H1 (cell line): Measurements from ENCODE around the gene MTERF1. TPM values are rescaled to one million over a fixed set of nuclear protein-coding genes. Genes with fewer than 3 reads are reported as not detected.

ENCODE experiments used
- CTCF ChIA-PET: fragments of 300-600 bp; sonication (Branson Sonifier 250); formaldehyde crosslinking; loops from one replicate; lab custom pipeline; 2021; ENCODE audit not compliant: partially characterized antibody; lab: Charles Lee
- POLR2A ChIA-PET: fragments of 300-600 bp; sonication (Branson Sonifier 250); formaldehyde crosslinking; loops from one replicate; lab custom pipeline; 2021; ENCODE audit warnings: inconsistent platforms; ENCODE audit not compliant: partially characterized antibody; lab: Charles Lee
- DNase-seq, 2 experiments: peaks; one replicate each; pipeline versions ENCODE4 v3.0.0 to v3.0.0-alpha.2; 2010 to 2022; ENCODE audit warnings: low spot score in 2 of 2, low read depth in 1 of 2, mixed read lengths in 1 of 2
- FAIRE-seq: peaks from 2 replicates; lab custom pipeline; 2011; peaks lifted over from hg19 to GRCh38; lab: Jason Lieb, UNC
- H2AFZ ChIP-seq: 2 replicates; pipeline ENCODE4 v1.8.1; 2012; ENCODE audit warnings: low read length, inconsistent platforms
- H2AK5ac ChIP-seq: 2 replicates; pipeline ENCODE4 v1.6.1; 2013; ENCODE audit warnings: low read depth, low read length
- H2BK120ac ChIP-seq: replicated peaks from 2 replicates; pipeline ENCODE3; 2013; ENCODE audit warnings: low read depth, low read length, inconsistent platforms
- H2BK12ac ChIP-seq: 2 replicates; pipeline ENCODE4 v1.6.1; 2013; ENCODE audit warnings: low read depth, low read length
- H2BK15ac ChIP-seq: 2 replicates; pipeline ENCODE4 v1.6.1; 2013; ENCODE audit warnings: low read length
- H2BK20ac ChIP-seq: 2 replicates; pipeline ENCODE4 v1.6.1; 2013; ENCODE audit warnings: low read length
- H2BK5ac ChIP-seq: 2 replicates; pipeline ENCODE4 v1.6.1; 2013; ENCODE audit warnings: low read depth, low read length
- H3K14ac ChIP-seq: 2 replicates; pipeline ENCODE4 v1.6.1; 2013; ENCODE audit warnings: inconsistent platforms; ENCODE audit not compliant: insufficient read length
- H3K18ac ChIP-seq: 2 replicates; pipeline ENCODE4 v1.6.1; 2013; ENCODE audit warnings: low read length; ENCODE audit errors: extremely low read depth
- H3K23ac ChIP-seq: 2 replicates; pipeline ENCODE4 v1.6.1; 2013; ENCODE audit warnings: inconsistent platforms; ENCODE audit not compliant: insufficient read length
- H3K23me2 ChIP-seq: 2 replicates; pipeline ENCODE4 v1.6.1; 2013; ENCODE audit warnings: low read depth, low read length
- H3K27ac ChIP-seq: 2 replicates; pipeline ENCODE4 v1.6.1; 2011; ENCODE audit warnings: low read depth, low read length, inconsistent platforms
- H3K27me3 ChIP-seq, 4 experiments: replicated peaks in 1 of 4; 1 replicate in 1 of 4; 2 replicates in 3 of 4; pipeline versions ENCODE4 v1.6.1 to v1.8.1; 2011 to 2013; ENCODE audit warnings: low read length in 3 of 4, mild to moderate bottlenecking in 3 of 4, inconsistent platforms in 2 of 4, mixed read lengths in 2 of 4, moderate library complexity in 1 of 4; ENCODE audit not compliant: control insufficient read depth in 3 of 4, insufficient read depth in 3 of 4; ENCODE audit errors: extremely low read depth in 1 of 4
- H3K36me3 ChIP-seq, 4 experiments: 2 replicates each; pipeline versions ENCODE4 v1.6.1 to v1.8.1; 2011 to 2013; ENCODE audit warnings: mild to moderate bottlenecking in 4 of 4, low read length in 3 of 4, moderate library complexity in 2 of 4, control low read depth in 1 of 4, inconsistent platforms in 1 of 4; ENCODE audit not compliant: insufficient read depth in 4 of 4, control insufficient read depth in 2 of 4
- H3K4ac ChIP-seq: replicated peaks from 2 replicates; pipeline ENCODE3; 2013; ENCODE audit warnings: low read length, low read depth, mixed read lengths, inconsistent platforms; ENCODE audit not compliant: insufficient read length
- H3K4me1 ChIP-seq, 4 experiments: replicated peaks in 1 of 4; 1 replicate in 1 of 4; 2 replicates in 3 of 4; pipeline versions ENCODE4 v1.6.1 to v1.8.1; 2011 to 2013; ENCODE audit warnings: low read length in 3 of 4, inconsistent platforms in 2 of 4, mixed read lengths in 1 of 4; ENCODE audit not compliant: insufficient read depth in 4 of 4, control insufficient read depth in 3 of 4
- H3K4me2 ChIP-seq, 2 experiments: 2 replicates each; pipeline versions ENCODE4 v1.6.1 to v1.8.1; 2011 to 2013; ENCODE audit warnings: low read depth in 2 of 2, low read length in 2 of 2, control low read depth in 1 of 2, inconsistent platforms in 1 of 2, mild to moderate bottlenecking in 1 of 2; ENCODE audit not compliant: insufficient read depth in 1 of 2
- H3K4me3 ChIP-seq, 4 experiments: fragments of 200-600, 300-600 bp in 1 of 4; sonication (generic), shearing (Covaris generic), sonication (Bioruptor Twin) in 1 of 4; 2 replicates each; pipeline versions ENCODE4 v1.5.1 to v1.8.1; 2011 to 2016; ENCODE audit warnings: low read length in 4 of 4, low read depth in 3 of 4, control low read depth in 2 of 4, inconsistent platforms in 2 of 4, mild to moderate bottlenecking in 2 of 4, mixed read lengths in 1 of 4, moderate library complexity in 1 of 4; ENCODE audit not compliant: insufficient read depth in 2 of 4; ENCODE audit errors: extremely low read depth in 1 of 4
- H3K56ac ChIP-seq: replicated peaks from 2 replicates; pipeline ENCODE3; 2013; ENCODE audit warnings: low read depth, mild to moderate bottlenecking, mixed read lengths, low read length, inconsistent platforms; ENCODE audit not compliant: insufficient read length
- H3K79me1 ChIP-seq: 2 replicates; pipeline ENCODE4 v1.6.1; 2013; ENCODE audit warnings: low read depth, low read length, control low read depth
- H3K79me2 ChIP-seq, 2 experiments: 2 replicates each; pipeline versions ENCODE4 v1.6.1 to v1.8.1; 2012 to 2013; ENCODE audit warnings: low read length in 2 of 2, mild to moderate bottlenecking in 2 of 2, inconsistent platforms in 1 of 2; ENCODE audit not compliant: insufficient read depth in 2 of 2, control insufficient read depth in 1 of 2
- H3K9ac ChIP-seq, 4 experiments: replicated peaks in 1 of 4; 1 replicate in 1 of 4; 2 replicates in 3 of 4; pipeline versions ENCODE4 v1.6.1 to v1.8.1; 2011 to 2013; ENCODE audit warnings: low read depth in 3 of 4, low read length in 3 of 4, control low read depth in 2 of 4, mild to moderate bottlenecking in 2 of 4, moderate library complexity in 2 of 4, inconsistent platforms in 1 of 4; ENCODE audit errors: extremely low read depth in 1 of 4
- H3K9me3 ChIP-seq, 2 experiments: 2 replicates each; pipeline versions ENCODE4 v1.6.1 to v1.8.1; 2012 to 2013; ENCODE audit warnings: mild to moderate bottlenecking in 2 of 2, moderate library complexity in 2 of 2, control low read depth in 1 of 2, inconsistent platforms in 1 of 2, low read depth in 1 of 2, low read length in 1 of 2, mixed read lengths in 1 of 2; ENCODE audit not compliant: insufficient read depth in 2 of 2
- H4K20me1 ChIP-seq, 2 experiments: replicated peaks in 1 of 2; 2 replicates each; pipeline versions ENCODE3 to v1.8.1; 2011 to 2013; ENCODE audit warnings: inconsistent platforms in 2 of 2, low read length in 2 of 2, mild to moderate bottlenecking in 1 of 2; ENCODE audit not compliant: insufficient read depth in 2 of 2, control insufficient read depth in 1 of 2
- H4K5ac ChIP-seq: 2 replicates; pipeline ENCODE4 v1.6.1; 2013; ENCODE audit warnings: low read length, low read depth, mixed read lengths, inconsistent platforms; ENCODE audit not compliant: insufficient read length
- H4K8ac ChIP-seq: 2 replicates; pipeline ENCODE4 v1.8.0; 2013; ENCODE audit warnings: mild to moderate bottlenecking, moderate library complexity, low read length, inconsistent platforms; ENCODE audit not compliant: insufficient read depth; ENCODE audit errors: extremely low read depth
- H4K91ac ChIP-seq: replicated peaks from 2 replicates; pipeline ENCODE3; 2013; ENCODE audit warnings: low read length, mixed read lengths, inconsistent platforms; ENCODE audit not compliant: insufficient read length
- POLR2A ChIP-seq, 2 experiments: IDR thresholded peaks; 1 replicate in 1 of 2; 2 replicates in 1 of 2; pipeline ENCODE4 v1.6.1; 2011; ENCODE audit warnings: low read depth in 2 of 2, low read length in 2 of 2, mild to moderate bottlenecking in 2 of 2; ENCODE audit errors: control extremely low read depth in 1 of 2
- polyA plus RNA-seq, 7 experiments: library from polyadenylated mRNA; depleted of rRNA in 3 of 7; stranded (reverse) in 5 of 7; unstranded in 2 of 7; fragments of >200 nt in 5 of 7; fragments of 200-250 nt in 2 of 7; gene quantifications; 1 replicate in 5 of 7; 2 replicates in 1 of 7; 4 replicates in 1 of 7; pipeline versions ENCODE4 v1.2.1 to v1.2.3, GENCODE V29; 2011 to 2013; ENCODE audit warnings: missing spikeins in 2 of 7, mixed read lengths in 2 of 7
- total RNA-seq: library from RNA; stranded (reverse); fragmentation: NEBNext Ultra II Directional; extraction: Animal tissue kit (Norgen Biotek cat#: 25700); gene quantifications from 2 replicates; pipeline ENCODE4 v1.2.1, GENCODE V29; 2021

The MTERF1 gene
- total and polyA plus RNA-seq, 2 of the 8 experiments (the other 6 are each of a cell fraction or from before 2014, with no cell fraction given), result 4.5 to 12.6 TPM

GRCh38 chr7:91872069-91872468, 8.4 kb downstream of the MTERF1 start:
- H4K5ac ChIP-seq, result no peak overlapping the region
- H3K79me2 ChIP-seq, result no peaks in the 10 kb centered on the region
- FAIRE-seq, result no peak

More at GRCh38 chr7:91872069-91872468, 8.4 kb downstream of the MTERF1 start:
- ChIA-PET POLR2A (no interaction called here), CTCF (interaction anchor here (1.4 kb wide), 1 partner anchor 42 kb away, joined by 3 read pairs; no protein-coding TSS in a partner anchor)
- H3K27me3 ChIP-seq, result no peaks in the 10 kb centered on the region
- no peak overlapping the region for H2BK20ac ChIP-seq
- H3K4me2 ChIP-seq, result no peak overlapping the region
- no peak overlapping the region for H3K9ac ChIP-seq
- peaks cover 0 to 6% (median 1%) of the 10 kb centered on the region in 4 experiments; a peak in 3 of 8 replicates for H3K36me3 ChIP-seq
- TF ChIP-seq POLR2A (IDR thresholded peaks at IDR 0.05; ENCODE audit: control extremely low read depth in 1 of 2, low read depth in 2 of 2, low read length in 2 of 2), result no peak
- H3K23ac ChIP-seq, result no peak overlapping the region
- H3K9me3 ChIP-seq, result no peaks in the 10 kb centered on the region
- no peak overlapping the region for H2BK15ac ChIP-seq
- no peaks in the 10 kb centered on the region for H3K4me1 ChIP-seq
- no peak overlapping the region for H4K91ac ChIP-seq
- no peaks in the 10 kb centered on the region for H4K20me1 ChIP-seq
- DNase-seq, result no peak
- no peak overlapping the region for H2BK120ac ChIP-seq
- no peak overlapping the region for H4K8ac ChIP-seq
- H2AFZ ChIP-seq, result no peak overlapping the region
- H3K18ac ChIP-seq, result no peak overlapping the region
- H3K14ac ChIP-seq, result no peak overlapping the region
- no peak overlapping the region for H3K4me3 ChIP-seq
- peaks cover 3% of the 10 kb centered on the region; the same call in 1 of the 2 replicates for H3K79me1 ChIP-seq
- H3K4ac ChIP-seq, result no peak overlapping the region
- no peak overlapping the region for H2BK5ac ChIP-seq
- no peak overlapping the region for H3K27ac ChIP-seq
- no peak overlapping the region for H3K56ac ChIP-seq
- H2AK5ac ChIP-seq, result no peak overlapping the region
- H3K23me2 ChIP-seq, result no peaks in the 10 kb centered on the region
- H2BK12ac ChIP-seq, result no peak overlapping the region
